ENCODE results near the gene HEATR3.

DNA sequence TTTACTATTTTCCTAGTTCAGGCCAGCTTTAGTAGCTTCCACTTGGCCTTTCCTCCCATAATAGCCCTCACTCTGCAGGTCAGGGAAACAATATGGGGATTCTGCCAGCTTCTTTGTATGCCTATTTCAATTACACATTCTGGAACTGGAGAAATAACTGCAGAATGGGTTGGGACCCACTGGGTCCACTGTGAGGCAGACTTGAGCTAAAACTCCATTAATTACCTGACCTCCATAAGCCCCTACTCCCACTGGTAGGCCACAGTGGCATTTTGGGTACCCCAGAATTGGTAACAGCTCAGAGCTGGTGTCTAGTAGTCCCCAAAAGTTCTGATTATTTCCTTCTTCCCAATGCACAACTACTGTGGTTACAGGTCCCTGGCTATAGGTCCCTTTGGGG lies 70.6 kb downstream of the HEATR3 start:
- TF ChIP-seq, protein P1, sequence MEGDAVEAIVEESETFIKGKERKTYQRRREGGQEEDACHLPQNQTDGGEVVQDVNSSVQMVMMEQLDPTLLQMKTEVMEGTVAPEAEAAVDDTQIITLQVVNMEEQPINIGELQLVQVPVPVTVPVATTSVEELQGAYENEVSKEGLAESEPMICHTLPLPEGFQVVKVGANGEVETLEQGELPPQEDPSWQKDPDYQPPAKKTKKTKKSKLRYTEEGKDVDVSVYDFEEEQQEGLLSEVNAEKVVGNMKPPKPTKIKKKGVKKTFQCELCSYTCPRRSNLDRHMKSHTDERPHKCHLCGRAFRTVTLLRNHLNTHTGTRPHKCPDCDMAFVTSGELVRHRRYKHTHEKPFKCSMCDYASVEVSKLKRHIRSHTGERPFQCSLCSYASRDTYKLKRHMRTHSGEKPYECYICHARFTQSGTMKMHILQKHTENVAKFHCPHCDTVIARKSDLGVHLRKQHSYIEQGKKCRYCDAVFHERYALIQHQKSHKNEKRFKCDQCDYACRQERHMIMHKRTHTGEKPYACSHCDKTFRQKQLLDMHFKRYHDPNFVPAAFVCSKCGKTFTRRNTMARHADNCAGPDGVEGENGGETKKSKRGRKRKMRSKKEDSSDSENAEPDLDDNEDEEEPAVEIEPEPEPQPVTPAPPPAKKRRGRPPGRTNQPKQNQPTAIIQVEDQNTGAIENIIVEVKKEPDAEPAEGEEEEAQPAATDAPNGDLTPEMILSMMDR (IDR thresholded peaks at IDR 0.05): no peak
- TF ChIP-seq POLR2A (IDR thresholded peaks at IDR 0.05): no peak
- TF ChIP-seq POLR2AphosphoS5 (IDR thresholded peaks at IDR 0.05): no peak

Measured in prostate gland (tissue), 2 donors.